Astrocyte of the spinal cord (primary cell): ENCODE measurements around the gene SND1.
A peak's percentile ranks its signal among the peaks of the same experiment; 100 is the strongest.

Experiments used
- DNase-seq: peaks from one replicate; pipeline ENCODE4 v3.0.0; 2011; ENCODE audit warnings: low read depth, low spot score
- H3K4me3 ChIP-seq: 2 replicates; pipeline ENCODE4 v1.5.1; 2011; ENCODE audit warnings: low read depth, mild to moderate bottlenecking, low read length, moderate library complexity
- CTCF ChIP-seq: IDR thresholded peaks from 2 replicates; pipeline ENCODE4 v1.5.1; 2012; ENCODE audit warnings: low read depth, mild to moderate bottlenecking, low read length, inconsistent platforms
- in situ Hi-C: cut with HindIII; loops from 2 replicates; pipeline ENCODE4 v1.10.0; 2017; ENCODE audit warnings: low sequenced_read_pairs

SND1 gene

GRCh38 chr7:127680983-127681382 is 29.0 kb downstream of the SND1 start:
- H3K4me3 ChIP-seq, result no peak overlapping the region
- no peak for DNase-seq
- in situ Hi-C loops, result no loop called here
- no peak for TF ChIP-seq CTCF

GRCh38 chr7:127682140-127682539 is 30.1 kb downstream of the SND1 start:
- TF ChIP-seq CTCF, result no peak
- in situ Hi-C loops, result no loop called here
- H3K4me3 ChIP-seq, result no peak overlapping the region
- no peak for DNase-seq

GRCh38 chr7:127683776-127684681 is 32.0 kb downstream of the SND1 start:
- no peak for TF ChIP-seq CTCF
- DNase-seq, result peak; percentile 10
- in situ Hi-C loops, result no loop called here
- H3K4me3 ChIP-seq, result no peak overlapping the region

- TF ChIP-seq CTCF, result no peak
- in situ Hi-C loops, result no loop called here
- no peak for DNase-seq
- H3K4me3 ChIP-seq, result no peak overlapping the region
Measured at GRCh38 chr7:127689194-127689772, 37.3 kb downstream of the SND1 start.

- no peak for DNase-seq
- no peak overlapping the region for H3K4me3 ChIP-seq
- no peak for TF ChIP-seq CTCF
- in situ Hi-C loops, result no loop called here
Measured at GRCh38 chr7:127690337-127690736, 38.3 kb downstream of the SND1 start.

GRCh38 chr7:127690806-127691205 is 38.8 kb downstream of the SND1 start:
- H3K4me3 ChIP-seq, result no peak overlapping the region
- in situ Hi-C loops, result no loop called here
- no peak for TF ChIP-seq CTCF
- DNase-seq, result no peak
